ENCODE data around the gene GIT2. TPM values are rescaled to one million over a fixed set of nuclear protein-coding genes. Genes with fewer than 3 reads are reported as not detected.
A peak's percentile ranks its signal among the peaks of the same experiment; 100 is the strongest.

The GIT2 gene
- total and polyA plus RNA-seq, 2 of the 13 experiments (the other 11 are each of a cell fraction or from before 2014, with no cell fraction given): 18.4 to 19.8 TPM

- TF ChIP-seq POGK (CRISPR knock-in tag; conservative IDR thresholded peaks at IDR 0.05) (no peak), ZNF235 (CRISPR knock-in tag; IDR thresholded peaks at IDR 0.05; ENCODE audit: borderline replicate concordance) (no peak), ZFP41 (CRISPR knock-in tag; IDR thresholded peaks at IDR 0.05; ENCODE audit: borderline replicate concordance) (no peak), NR3C1 (CRISPR knock-in tag; IDR thresholded peaks at IDR 0.05) (no peak), KMT2A (CRISPR knock-in tag; IDR thresholded peaks at IDR 0.05) (no peak), ZNF333 (CRISPR knock-in tag; IDR thresholded peaks at IDR 0.05; ENCODE audit: borderline replicate concordance) (no peak), ZNF451 (CRISPR knock-in tag; IDR thresholded peaks at IDR 0.05) (no peak), ZBTB21 (CRISPR knock-in tag; IDR thresholded peaks at IDR 0.05) (no peak), ZNF430 (CRISPR knock-in tag; IDR thresholded peaks at IDR 0.05) (0 out of 2 replicates have a peak, but pooled peaks have one; percentile 58), PRMT3 (CRISPR knock-in tag; IDR thresholded peaks at IDR 0.05; ENCODE audit: borderline replicate concordance, low read depth) (0 out of 2 replicates have a peak, but pooled peaks have one; percentile 62), PLRG1 (conservative IDR thresholded peaks at IDR 0.05) (no peak), ZSCAN29 (CRISPR knock-in tag; conservative IDR thresholded peaks at IDR 0.05) (no peak), ZNF569 (CRISPR knock-in tag; IDR thresholded peaks at IDR 0.05; ENCODE audit: borderline replicate concordance) (no peak), CBX1 (IDR thresholded peaks at IDR 0.05; ENCODE audit: low read depth) (no peak), ZMYM2 (CRISPR knock-in tag; IDR thresholded peaks at IDR 0.05) (peak; percentile 93), KLF15 (CRISPR knock-in tag; IDR thresholded peaks at IDR 0.05; ENCODE audit: borderline replicate concordance) (no peak), TAF15 (IDR thresholded peaks at IDR 0.05; ENCODE audit: low read depth, low read length, poor library complexity, severe bottlenecking) (no peak), CEBPG (CRISPR knock-in tag; IDR thresholded peaks at IDR 0.05) (no peak), ZNF746 (CRISPR knock-in tag; IDR thresholded peaks at IDR 0.05) (no peak), KDM5A (IDR thresholded peaks at IDR 0.05; ENCODE audit: borderline replicate concordance, low read length) (no peak), SSRP1 (CRISPR knock-in tag; IDR thresholded peaks at IDR 0.05) (no peak)
- TF ChIP-seq, protein P1, sequence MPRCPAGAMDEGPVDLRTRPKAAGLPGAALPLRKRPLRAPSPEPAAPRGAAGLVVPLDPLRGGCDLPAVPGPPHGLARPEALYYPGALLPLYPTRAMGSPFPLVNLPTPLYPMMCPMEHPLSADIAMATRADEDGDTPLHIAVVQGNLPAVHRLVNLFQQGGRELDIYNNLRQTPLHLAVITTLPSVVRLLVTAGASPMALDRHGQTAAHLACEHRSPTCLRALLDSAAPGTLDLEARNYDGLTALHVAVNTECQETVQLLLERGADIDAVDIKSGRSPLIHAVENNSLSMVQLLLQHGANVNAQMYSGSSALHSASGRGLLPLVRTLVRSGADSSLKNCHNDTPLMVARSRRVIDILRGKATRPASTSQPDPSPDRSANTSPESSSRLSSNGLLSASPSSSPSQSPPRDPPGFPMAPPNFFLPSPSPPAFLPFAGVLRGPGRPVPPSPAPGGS (CRISPR knock-in tag; IDR thresholded peaks at IDR 0.05): no peak
- TF ChIP-seq, protein P2, sequence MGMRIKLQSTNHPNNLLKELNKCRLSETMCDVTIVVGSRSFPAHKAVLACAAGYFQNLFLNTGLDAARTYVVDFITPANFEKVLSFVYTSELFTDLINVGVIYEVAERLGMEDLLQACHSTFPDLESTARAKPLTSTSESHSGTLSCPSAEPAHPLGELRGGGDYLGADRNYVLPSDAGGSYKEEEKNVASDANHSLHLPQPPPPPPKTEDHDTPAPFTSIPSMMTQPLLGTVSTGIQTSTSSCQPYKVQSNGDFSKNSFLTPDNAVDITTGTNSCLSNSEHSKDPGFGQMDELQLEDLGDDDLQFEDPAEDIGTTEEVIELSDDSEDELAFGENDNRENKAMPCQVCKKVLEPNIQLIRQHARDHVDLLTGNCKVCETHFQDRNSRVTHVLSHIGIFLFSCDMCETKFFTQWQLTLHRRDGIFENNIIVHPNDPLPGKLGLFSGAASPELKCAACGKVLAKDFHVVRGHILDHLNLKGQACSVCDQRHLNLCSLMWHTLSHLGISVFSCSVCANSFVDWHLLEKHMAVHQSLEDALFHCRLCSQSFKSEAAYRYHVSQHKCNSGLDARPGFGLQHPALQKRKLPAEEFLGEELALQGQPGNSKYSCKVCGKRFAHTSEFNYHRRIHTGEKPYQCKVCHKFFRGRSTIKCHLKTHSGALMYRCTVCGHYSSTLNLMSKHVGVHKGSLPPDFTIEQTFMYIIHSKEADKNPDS (CRISPR knock-in tag; IDR thresholded peaks at IDR 0.05): no peak
- TF ChIP-seq, protein P3, sequence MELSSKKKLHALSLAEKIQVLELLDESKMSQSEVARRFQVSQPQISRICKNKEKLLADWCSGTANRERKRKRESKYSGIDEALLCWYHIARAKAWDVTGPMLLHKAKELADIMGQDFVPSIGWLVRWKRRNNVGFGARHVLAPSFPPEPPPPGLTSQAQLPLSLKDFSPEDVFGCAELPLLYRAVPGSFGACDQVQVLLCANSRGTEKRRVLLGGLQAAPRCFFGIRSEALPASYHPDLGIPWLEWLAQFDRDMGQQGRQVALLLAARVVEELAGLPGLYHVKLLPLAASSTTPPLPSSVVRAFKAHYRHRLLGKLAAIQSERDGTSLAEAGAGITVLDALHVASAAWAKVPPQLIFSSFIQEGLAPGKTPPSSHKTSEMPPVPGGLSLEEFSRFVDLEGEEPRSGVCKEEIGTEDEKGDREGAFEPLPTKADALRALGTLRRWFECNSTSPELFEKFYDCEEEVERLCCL (CRISPR knock-in tag; IDR thresholded peaks at IDR 0.05; ENCODE audit: borderline replicate concordance): no peak
- TF ChIP-seq, protein P4, sequence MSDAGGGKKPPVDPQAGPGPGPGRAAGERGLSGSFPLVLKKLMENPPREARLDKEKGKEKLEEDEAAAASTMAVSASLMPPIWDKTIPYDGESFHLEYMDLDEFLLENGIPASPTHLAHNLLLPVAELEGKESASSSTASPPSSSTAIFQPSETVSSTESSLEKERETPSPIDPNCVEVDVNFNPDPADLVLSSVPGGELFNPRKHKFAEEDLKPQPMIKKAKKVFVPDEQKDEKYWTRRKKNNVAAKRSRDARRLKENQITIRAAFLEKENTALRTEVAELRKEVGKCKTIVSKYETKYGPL (CRISPR knock-in tag; IDR thresholded peaks at IDR 0.05): no peak
Observed at GRCh38 chr12:110035534-110036104, 39.5 kb upstream of the GIT2 start (continued).

All from HepG2 (cell line).